Liver (tissue), 3 donors: ENCODE measurements around the gene CDT1.

Source experiments
- CTCF ChIP-seq: fragments of 150-350 bp; IDR thresholded peaks from 2 replicates; pipeline ENCODE4 v1.5.1; 2017; ENCODE audit warnings: improper control_type of control experiment, low read depth, low read length; ENCODE audit not compliant: missing input control
- RAD21 ChIP-seq, 2 donors: IDR thresholded peaks; 2 replicates each; pipeline ENCODE4 v1.6.1; 2016; ENCODE audit warnings: antibody characterized with exemption in 2 of 2, mild to moderate bottlenecking in 2 of 2
- TF ChIP-seq, protein P1 (sequence below): IDR thresholded peaks from 2 replicates; pipeline ENCODE4 v1.6.1; 2016; ENCODE audit warnings: antibody characterized with exemption
- donor health status: healthy.
- donor health status: healthy.

GRCh38 chr16:88831838-88832237 lies 28.2 kb downstream of the CDT1 start:
- TF ChIP-seq CTCF, result no peak
- no peak for TF ChIP-seq RAD21 (IDR thresholded peaks at IDR 0.05)
- TF ChIP-seq, protein P1, sequence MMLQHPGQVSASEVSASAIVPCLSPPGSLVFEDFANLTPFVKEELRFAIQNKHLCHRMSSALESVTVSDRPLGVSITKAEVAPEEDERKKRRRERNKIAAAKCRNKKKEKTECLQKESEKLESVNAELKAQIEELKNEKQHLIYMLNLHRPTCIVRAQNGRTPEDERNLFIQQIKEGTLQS, result no peak
